HL-60/S4 treated with phorbol 12-myristate 13-acetate at 8.2 ng/mL for 4 days and 3 days (cell line): ENCODE measurements around the gene JAM3.
"Not testable (repeated sequence)": the region's sequence is repeated elsewhere in the genome, so short reads cannot be mapped to it uniquely, and the experiment has no call there.

Experiments used
- in situ Hi-C: fragments of 300-500 bp; cut with MboI; formaldehyde crosslinking; loops from 2 replicates; pipeline ENCODE4 v1.15.0; 2022; ENCODE audit warnings: low sequenced_read_pairs

The JAM3 gene

DNA sequence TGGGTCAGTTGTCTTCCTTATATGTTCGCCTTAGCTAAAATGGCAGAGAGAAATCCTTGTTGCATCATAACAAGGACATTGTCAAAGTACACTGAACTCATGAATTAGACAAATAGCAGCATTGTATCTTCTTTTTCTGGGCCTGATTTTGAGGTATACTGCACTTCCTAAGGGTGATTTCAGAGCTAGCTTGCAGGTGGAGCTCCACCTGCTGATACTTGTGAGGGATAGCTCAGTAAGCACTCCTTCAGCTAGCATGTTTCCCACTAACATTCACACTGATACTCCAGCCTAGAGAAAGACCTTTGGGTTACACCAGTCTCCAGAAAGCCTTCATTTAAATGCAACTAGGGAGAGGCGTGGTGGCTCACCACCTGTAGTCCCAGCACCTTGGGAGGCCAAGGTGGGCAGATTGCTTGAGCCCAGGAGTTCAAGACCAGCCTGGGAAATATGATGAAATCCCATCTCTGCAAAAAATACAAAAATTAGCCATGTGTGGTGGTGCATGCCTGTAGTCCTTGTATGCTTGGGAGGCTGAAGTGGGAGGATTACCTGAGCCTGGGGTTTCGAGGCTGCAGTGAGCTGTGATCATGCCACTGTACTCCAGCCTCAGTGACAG, 29.8 kb downstream of the JAM3 start:
- in situ Hi-C loops: no loop called here

DNA sequence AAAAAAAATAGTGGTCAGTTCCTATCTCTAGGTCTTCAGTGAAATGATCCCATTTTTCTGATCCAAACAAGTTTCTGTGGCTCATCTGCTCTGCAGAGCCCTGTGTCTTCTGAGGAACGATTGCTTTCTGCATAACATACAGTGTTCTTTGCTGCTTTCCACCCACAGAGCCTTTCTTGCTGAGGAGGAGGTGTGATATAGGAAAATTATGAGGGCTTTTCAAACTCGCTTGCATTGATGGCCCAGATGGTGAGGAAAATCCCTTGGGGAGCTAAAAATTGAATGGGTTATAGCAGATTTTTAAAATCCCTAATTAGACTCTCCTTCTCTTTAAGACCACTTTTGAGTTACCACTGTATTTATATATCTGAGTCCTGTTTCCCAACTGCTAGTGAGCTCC, 31.3 kb downstream of the JAM3 start:
- in situ Hi-C loops: no loop called here

DNA sequence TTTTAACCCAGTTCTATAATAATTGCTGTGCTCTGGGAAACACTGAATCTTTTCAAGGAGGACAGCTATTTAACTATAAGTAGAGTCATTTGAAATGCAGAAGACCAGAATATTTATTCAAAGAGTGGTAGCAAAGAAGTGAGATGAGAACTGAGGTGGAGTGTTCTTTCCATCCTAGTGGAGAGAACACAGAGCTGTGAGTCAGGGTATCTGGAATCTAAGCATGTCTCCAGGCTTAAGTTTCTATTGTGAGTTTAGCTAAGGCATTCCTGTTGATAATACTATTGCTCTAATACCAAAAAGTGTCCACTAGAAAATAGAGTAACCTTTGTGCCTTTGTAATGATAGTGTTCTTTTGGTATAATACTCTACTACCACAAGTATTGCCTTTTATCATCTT, 32.4 kb downstream of the JAM3 start:
- in situ Hi-C loops: no loop called here

DNA sequence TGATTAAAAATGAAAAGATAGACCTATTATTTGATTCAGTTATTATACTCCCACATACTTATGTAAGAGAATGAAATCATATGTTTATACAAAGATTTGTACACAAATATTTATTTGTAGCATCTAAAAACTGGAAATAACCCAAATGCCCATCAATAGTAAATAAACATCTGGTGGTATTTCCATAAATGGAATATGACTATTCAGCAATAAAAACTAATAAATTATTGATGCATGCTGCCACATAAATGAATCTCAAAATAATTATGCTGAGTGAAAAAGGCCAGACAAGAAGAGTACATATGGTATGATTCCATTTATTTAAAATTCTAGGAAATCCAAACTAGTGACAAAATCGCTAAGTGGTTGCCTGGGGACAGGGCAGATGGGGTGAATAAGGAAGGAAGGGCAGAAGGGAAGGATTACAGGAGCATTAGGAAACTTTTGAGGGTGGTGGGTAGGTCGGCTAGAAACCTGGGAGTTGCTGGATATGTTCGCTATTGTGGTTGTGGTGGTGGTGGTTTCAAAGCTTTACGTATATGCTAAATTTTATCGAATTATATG, 41.5 kb downstream of the JAM3 start:
- in situ Hi-C loops: no loop called here

DNA sequence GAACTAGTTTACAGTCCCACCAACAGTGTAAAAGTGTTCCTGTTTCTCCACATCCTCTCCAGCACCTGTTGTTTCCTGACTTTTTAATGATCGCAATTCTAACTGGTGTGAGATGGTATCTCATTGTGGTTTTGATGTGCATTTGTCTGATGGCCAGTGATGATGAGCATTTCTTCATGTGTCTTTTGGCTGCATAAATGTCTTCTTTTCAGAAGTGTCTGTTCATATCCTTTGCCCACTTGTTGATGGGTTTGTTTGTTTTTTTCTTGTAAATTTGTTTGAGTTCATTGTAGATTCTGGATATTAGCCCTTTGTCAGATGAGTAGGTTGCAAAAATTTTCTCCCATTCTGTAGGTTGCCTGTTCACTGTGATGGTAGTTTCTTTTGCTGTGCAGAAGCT, 44.9 kb downstream of the JAM3 start:
- in situ Hi-C loops: not testable (repeated sequence)

DNA sequence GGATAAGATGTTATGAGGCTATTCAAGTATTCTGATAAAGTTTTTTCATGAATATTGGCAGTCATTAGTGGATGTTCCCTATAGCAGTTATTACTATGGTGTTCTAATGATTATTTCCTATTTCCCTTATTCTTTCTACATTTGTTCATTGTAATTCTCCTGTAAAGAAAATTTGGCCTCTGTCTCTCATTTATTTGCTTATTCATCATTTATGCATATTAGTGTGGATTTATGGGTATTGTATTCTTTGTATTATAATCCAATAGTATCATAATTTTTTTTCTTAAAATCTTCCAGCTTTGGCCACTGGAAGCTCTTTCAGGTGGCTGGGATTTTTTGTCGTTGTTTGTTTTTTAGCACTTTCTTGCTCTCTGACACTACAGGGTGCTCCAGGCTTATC, 47.3 kb downstream of the JAM3 start:
- in situ Hi-C loops: no loop called here

DNA sequence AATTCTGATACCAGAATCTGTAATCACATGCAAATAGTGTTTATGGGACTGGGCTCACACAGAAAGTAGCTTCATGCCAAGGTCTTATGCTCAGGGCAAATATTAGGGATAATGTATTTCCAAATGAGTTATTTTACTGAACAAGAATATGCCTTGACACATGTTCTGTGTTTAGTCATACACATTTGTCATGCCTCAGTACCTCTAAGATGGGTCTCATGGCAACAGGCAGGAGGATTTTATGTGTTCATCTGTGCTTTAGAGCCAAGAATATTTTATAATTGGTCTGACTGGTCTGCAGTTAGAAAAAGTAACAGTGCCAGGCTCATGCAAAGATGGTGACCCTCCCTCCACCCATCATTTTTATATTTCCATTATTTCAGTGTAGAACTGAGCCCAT, 49.1 kb downstream of the JAM3 start:
- in situ Hi-C loops: no loop called here

DNA sequence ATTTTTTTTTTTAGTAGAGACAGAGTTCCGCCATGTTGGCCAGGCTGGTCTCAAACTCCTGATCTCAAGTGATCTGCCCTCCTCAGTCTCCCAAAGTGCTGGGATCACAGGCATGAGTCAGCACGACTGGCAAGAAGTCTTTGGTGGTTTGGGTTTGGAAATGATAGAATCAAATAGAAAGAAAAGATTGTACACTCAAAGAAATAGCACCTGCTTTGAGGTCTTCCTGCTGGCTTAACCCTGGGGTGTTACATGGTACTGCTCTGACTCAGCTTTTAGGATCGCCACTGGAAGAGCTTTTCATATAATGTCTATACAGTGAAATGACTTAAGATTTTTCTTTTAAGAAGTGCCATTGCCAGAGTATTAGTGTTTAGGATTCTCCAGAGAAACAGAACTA, 50.2 kb downstream of the JAM3 start:
- in situ Hi-C loops: no loop called here

DNA sequence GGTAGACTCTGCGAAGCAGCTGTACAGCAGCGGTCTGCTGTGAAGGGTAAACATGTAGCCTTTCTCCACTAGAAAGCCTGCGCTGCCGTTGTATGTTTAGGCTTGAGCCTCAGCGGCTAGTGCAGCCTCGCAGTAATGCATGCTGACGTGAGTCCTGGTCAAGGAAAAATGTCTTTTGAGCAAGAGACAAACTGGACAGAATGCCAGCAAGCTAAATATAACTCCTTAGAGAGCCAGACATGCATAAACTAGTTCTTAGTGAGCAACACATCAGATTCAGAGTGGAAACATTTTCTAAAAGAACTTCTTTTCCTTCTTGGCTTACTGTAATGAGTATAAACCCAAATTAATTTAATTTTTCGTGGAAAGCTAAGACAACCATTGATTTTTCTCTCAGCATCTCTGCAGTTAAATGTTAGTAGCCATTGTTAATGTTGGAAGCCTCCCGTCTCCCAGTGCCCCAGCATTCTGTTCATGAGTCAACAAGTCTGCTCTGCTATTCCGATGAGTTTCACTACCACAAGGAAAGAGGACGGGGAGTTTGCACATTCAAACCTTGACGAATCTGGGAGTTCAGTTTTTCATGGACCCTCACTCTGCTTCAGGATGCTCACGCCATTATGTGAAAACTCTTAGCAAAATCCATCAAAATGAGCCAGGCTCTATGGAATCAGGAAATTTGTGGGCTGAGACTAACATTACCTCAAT, 51.4 kb downstream of the JAM3 start:
- in situ Hi-C loops: no loop called here

DNA sequence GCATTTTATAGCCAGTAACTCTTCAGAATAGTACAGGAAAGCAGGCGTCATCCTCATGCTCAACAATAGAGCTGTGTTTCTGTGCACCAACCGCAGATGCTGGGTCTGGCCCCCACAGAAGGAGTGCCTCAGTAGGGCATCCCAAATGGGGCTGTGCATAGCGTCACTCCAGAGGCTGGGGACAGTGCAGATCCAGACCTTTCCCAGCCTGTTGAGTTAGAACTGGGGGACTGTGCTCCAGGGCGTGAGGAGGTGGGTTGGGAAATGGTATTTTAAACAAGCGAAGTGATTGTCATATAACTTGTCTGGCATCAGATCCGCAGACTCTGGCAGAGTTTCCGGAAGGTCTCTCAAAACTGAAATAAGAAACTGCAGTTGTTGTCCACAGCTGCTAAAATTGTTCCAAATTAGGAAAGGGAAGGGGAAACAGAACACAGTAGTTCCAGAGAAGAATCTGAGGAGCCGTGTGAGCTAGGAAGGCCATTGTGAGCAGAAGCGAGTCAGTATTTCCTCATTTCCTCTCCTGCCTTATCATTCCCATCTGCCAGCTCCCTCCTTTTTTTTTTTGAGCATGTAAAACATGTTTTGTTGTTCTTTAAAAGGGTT, 52.2 kb downstream of the JAM3 start:
- in situ Hi-C loops: no loop called here

DNA sequence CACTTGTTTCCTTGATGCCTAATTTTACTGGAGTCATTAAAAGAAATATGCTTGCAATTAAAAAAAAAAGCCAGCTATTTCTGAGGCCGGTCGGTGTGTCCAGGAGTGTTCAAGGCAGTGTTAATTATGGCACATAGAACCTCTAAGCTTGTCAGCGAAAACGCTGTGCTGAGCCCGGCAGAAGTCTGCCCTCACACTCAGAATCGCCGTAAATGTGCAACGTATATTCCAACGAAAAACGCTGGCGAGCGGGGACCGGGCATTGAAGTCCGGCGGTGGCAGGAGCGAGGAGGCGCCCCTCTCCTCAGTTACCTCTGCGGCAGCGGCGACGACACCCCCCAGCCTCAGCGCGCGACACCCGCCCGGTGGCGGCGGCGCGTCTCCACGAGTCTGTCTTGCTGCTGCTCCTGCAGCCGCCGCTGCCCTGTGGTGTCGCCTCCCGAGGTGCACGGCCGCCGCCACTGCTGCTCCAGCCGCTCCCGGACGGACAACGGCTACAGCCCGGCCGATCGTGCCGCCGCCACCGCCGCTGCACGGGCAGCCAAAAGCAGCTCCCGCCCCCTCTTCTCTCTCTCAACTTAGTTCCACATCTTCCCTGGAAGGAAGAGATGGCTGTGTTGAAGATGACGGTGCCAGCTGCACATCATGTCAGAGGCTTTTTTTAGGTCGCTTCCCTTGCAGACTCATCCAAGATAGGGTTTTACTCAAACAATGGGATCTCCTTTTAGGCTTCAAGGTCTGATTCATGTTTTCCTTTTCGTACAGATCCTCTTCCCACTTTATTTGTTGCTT, 56.0 kb downstream of the JAM3 start:
- in situ Hi-C loops: no loop called here

DNA sequence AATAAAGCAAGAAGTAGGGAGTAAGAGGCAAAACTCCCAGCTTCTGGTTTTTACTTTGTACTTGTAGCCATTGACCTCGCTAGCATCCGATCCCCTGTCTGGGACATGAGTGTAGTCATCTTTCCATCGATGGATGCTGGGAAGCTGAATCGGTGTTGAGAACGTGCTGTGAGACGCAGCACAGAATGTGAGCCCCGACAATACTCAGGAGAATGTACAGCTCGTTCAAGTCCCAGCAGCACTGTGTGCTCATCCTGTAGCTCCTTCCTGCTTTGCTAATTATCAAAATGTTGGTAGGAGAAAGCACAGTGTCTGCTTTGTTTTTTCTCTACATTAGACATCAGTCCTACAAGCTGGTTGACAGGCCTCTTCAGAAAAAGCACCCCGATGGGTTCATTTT, 56.6 kb downstream of the JAM3 start:
- in situ Hi-C loops: no loop called here

DNA sequence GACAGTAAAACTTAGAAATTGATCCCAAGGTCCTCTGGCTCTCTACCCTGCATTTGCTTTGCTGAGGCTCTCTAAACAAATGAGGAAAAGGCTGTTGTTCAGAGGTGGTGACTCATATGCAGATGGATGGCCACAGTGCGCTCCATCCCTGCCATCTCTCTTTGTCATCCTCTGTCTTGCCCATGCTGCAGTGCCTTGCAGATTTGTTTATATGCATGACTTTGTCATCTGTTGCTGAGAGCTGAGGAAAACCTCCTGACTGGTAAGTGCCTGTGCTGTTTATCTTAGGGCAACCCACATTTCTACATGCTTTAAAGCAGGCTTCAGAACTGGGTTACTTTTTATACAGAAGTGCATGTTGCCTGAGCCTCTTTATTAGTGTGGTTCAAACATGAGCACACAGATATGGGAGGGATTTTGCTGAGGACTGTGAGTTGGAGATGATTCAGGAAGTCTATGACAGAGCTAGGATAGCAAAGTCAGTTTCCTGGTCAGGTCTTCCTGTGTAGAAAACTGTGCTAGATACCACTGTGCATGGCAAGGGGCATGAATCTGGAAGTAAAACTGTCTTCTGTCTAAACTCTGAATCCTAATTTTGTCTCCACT, 57.4 kb downstream of the JAM3 start:
- in situ Hi-C loops: no loop called here

DNA sequence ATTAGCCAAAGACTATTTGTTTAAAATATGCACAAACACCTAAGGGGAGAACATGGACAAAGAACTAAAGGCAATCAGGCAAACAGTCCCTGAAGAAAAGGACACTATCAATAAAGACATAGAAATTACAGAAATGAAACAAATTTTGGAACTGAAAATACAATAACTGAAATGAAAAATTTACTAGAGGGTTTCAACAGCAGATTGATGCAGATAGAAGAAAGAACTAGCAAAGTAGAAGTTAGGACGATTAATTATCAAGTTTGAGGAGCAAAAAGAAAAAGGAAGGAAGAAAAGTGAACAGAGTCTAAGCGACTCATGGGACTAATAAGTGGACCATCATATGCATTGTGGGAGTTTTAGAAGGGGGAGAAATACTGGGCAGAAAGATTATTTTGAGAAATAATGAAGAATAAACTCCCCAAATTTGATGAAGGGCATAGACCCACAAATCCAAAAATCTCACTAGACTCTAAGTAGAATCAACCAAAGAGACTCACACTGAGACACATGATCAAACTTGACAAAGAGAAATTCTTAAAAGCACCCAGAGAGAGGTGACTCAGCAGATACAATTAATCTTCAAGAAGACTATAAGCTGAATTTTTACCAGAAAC, 62.9 kb downstream of the JAM3 start:
- in situ Hi-C loops: no loop called here

DNA sequence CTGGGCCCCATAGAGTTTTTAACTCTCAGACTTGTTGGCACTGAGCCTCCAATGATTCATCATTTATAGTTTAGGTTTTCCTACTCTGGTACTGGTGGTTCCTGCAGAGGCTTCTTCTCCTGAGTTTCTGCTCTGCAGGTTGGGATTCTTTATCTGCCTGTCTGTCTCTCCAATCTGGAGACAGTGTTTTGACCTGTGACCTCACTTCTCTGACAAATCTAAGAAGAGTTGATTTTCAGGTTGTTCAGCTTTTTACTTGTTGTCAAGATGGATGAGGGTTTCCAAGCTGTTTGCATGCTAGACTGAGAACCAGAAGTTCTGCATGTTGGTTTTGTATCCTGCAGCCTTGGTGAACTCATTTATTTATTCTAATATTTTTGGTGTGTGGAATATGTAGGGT, 63.9 kb downstream of the JAM3 start:
- in situ Hi-C loops: no loop called here

DNA sequence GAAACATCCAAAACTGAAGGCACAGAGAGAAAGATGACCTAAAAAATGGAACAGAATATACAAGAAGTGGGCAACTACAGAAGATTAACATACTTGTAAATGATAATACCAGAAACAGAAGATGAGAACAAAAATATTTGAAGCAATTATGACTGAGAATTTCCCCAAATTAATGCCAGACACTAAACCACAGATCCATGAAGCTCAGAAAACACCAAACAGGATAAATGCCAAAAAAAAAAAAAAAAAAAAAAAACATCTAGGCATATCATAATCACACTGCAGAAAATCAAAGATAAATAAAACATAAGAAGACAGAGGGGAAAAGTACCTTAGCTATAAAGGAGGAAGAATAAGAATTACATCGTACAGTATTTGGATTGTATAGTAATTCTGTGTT, 65.3 kb downstream of the JAM3 start:
- in situ Hi-C loops: no loop called here

DNA sequence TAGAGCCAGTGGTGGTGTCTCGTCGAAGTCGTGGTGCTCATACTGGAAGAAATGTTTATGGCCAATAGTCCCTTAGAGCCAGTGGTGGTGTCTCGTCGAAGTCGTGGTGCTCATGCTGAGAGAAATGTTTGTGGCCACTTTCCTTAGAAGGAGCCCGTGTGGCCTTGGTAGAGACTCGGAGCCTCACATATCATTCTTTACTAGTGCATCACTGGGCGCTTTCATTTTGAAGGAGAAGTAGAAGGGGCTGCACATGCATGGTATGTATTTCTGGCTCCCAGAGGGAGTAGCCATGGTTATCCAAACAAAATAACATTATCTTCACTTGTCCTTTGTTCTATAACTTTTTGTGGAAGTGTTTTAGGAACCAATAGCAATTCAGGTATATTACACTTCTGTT, 69.5 kb downstream of the JAM3 start:
- in situ Hi-C loops: no loop called here

DNA sequence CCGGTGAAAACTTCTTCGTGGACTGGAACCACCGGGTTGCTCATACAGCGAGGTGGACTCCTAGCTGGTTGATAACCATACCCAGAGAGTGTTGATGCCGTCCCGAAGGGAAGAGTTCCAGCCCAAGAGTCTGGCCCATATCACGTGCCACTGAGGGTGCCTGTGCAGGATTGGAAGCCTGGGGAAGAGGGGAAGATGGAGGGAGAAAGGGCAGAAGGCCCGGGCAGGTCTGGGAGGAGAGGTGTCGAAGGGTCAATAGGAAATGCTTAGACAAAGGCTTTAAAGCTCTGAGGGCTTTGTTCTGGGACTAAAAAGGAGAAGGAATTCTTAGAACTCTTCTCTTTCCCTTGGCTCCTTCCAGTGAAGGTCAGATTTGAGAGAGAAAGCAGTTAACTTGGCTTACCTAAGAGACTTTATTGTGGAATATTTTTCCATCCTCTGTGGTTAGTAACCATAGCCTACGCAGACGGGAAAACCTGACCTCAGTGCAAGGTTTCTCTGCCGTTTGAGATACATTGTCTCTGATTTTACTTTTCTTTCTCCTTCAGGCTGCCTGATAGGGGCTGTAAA, 70.5 kb downstream of the JAM3 start:
- in situ Hi-C loops: no loop called here

DNA sequence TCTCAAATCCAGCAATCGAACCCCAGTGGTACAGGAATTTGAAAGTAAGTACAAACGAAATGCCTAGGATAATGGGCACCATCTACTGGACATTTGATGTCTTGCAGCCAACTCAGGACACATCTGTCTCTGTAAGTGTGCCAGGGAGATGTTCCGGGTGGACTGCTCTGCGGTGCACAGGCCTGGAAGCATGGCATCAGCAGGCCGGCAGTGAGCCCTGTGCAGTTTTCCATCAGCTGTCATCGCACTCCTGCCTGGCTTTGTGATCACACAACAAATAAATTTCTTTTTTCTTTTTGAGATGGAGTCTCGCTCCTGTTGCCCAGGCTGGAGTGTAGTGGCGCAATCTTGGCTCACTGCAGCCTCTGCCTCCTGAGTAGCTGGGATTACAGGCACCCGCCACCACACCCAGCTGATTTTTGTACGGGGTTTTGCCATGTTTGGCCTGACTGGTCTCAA, 71.0 kb downstream of the JAM3 start:
- in situ Hi-C loops: no loop called here

DNA sequence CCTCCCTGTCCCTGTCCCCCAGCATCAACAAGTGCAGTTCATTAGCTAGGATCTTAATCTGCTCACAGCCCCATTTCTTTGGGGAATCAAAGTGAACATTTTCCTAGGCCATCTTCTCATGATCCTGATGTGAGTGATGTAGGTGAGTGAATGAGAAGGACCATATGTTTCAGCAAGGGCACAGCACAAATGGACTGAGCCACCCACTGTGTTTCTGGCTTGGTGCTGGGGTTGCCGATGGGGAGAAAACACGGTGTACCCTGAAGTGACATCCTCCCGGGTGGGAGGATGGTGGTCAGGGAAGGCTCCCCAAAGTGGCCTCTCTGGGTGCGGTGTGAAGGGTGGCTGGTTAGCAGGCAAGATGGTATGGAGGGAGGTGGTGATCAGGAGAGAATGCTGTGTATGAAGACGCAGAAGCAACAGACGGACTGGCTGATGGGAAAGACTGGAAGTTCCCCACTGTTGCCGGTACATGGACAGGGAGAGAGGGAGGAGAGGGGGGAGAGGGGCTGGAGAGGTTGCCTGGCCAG, 72.2 kb downstream of the JAM3 start:
- in situ Hi-C loops: no loop called here
